GM18870 (cell line): ENCODE data around the gene BRCA2.

Experiments
- ATAC-seq: cut with Tn5 transposase; IDR thresholded peaks from one replicate; pipeline ENCODE4 v1.9.1; 2021; ENCODE audit warnings: moderate library complexity; ENCODE audit not compliant: unreplicated experiment

Gene BRCA2

DNA sequence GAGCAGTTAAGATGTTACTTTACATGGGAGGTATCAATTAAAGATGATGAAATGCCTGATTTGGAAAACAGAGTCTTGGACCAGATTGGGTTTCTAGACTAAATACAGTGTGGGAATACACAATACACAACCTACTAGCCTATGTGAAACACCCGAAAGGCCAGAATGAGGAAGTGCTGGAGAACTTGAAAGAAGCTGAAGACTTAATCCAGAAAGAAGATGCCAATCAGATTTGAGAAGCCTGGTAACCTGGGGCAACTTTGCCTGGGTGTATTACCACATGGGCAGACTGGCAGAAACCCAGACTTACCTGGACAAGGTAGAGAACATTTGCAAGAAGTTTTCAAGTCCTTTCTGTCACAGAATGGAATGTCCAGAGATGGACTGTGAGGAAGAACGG is 69.4 kb downstream of the BRCA2 start:
- no peak for ATAC-seq

GRCh38 chr13:32385410-32385809 is 70.1 kb downstream of the BRCA2 start:
- no peak for ATAC-seq

DNA sequence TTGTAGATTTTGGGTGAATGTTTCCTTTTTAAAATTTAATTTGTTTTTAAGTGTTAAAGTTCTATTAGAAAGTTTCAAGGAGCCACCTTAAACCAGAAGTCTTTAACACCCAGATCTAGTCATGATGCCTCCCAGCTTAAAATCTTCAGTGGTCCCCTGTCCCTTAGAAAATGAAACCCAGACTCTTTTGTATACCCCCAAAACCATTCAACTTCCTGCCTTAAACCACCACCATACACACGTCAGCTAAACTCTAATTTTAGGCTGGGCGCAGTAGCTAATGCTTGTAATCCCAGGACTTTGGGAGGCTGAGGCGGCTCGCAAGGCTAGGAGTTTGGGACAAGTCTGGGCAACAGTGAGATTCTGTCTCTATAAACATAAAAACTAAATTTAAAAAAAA is 74.7 kb downstream of the BRCA2 start:
- peak; percentile 58 for ATAC-seq

DNA sequence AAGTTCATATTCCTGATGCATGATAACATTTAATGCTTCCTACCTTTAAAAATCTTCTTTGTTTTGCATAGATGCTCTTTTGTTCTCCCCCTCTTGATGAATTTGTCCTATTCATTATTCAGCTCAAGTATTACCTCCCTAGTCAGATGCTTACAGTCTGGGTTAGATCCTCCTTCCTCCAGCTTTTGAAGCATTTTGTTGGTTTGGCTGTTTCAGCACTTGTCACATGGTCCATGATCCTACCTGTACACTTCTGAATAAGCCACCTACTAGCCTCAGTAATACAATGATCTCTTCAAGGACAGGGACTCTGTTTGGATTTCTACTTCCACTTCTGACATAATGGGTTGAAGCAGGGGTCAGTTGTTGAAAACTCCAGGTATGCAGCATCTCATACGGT is 75.2 kb downstream of the BRCA2 start:
- ATAC-seq, result no peak

DNA sequence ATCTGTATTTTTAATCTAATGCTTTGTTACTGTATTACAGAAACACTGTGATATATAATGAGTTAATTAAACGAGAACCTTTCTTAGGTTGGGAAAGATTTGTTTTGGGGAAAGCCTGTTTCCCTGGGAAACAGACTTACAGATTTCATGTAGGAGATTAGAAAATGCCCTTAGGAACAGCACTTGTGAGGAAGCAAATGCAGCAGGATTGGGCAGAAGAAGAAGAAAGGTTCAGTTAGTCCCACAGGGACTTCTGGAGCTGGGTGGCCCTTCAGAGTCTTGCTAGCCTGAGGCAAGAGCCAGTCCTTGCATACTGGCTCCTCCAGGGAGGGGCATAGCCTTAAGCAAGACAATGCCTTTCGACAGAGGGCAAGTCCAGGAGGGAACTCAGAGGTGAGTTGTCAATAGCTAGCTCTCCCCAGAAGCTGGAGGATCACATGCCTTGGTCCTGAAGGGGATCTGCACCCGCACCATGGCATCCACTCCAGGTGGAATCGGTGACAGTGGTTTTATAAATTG is 75.9 kb downstream of the BRCA2 start:
- no peak for ATAC-seq

- no peak for ATAC-seq
Measured at GRCh38 chr13:32403108-32403507, 87.8 kb downstream of the BRCA2 start.

DNA sequence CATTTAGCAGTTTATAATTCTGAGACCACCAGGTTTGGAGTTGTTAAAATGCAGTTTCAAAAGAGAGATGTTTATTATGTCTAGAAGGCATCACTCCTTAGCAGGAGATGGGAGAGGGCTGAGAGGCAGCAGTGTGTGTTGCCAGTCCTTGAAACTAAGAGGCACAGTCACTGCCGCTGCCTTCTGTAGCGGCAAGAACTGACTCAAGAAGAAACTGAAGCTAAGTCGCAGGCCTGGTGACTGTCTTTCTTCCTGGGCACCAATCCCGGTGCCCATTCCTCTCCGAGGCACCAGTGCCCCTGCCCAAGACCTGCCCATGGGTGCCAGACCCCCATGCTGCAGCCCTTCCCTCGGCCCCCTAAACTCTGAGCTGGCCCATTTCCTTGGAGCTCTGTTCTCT is 92.5 kb downstream of the BRCA2 start:
- no peak for ATAC-seq

- ATAC-seq, result no peak
Measured at GRCh38 chr13:32408296-32409000, 93.1 kb downstream of the BRCA2 start.

DNA sequence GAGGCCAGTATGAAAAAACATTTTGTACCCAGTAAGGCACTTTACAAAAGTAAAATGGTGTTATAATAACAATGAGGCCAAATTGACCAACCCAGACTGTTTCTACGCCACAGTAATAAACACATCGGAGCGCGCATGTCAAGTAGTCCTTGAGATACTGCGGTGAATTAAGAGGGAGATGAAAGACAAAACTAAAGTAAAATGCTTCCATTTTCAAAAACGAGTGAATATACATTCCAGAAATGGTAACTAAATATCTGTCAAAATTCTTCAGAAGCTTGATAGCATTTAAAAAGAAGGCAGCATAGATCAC is 93.6 kb downstream of the BRCA2 start:
- ATAC-seq, result no peak

- no peak for ATAC-seq
Measured at GRCh38 chr13:32409561-32410421, 94.5 kb downstream of the BRCA2 start.

DNA sequence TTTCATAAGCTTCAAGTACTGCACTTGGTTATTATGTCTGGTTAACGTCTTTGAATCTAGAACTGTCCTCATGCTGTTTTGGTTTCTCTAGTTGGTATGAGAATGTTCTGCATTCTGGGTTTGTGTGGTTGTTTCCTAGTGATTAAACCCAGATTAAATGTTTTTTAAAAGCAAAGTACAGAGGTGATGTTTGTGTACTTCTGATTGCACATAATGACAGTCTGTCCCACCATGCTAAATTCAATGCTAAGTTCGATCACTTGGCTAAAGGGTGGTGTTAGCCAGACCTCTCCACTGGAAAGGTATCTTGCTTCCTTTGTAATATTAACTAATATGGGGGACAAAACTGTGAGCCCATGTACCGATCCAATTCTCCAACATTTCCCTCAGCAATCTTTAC is 98.0 kb downstream of the BRCA2 start:
- ATAC-seq, result no peak

- no peak for ATAC-seq
Measured at GRCh38 chr13:32414580-32414979, 99.3 kb downstream of the BRCA2 start.

GRCh38 chr13:32415019-32415418 is 99.7 kb downstream of the BRCA2 start:
- ATAC-seq, result no peak

DNA sequence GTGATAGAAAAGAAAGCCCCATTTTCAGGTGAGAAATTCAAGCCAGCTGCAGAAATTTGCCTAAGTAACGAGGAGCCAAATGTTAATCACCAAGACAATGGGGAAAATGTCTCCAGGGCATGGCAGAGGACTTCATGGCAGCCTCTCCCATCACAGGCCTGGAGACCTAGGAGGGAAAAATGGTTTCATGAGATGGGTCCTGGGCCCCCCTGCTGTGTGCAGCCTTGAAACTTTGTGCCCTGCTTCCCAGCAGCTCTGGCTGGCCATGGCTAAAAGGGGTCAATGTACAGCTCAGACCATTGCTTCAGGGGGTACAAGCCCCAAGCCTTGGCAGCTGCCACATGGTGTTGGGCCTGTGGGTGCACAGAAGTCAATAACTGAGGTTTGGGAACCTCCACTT is 102.7 kb downstream of the BRCA2 start:
- ATAC-seq, result no peak

DNA sequence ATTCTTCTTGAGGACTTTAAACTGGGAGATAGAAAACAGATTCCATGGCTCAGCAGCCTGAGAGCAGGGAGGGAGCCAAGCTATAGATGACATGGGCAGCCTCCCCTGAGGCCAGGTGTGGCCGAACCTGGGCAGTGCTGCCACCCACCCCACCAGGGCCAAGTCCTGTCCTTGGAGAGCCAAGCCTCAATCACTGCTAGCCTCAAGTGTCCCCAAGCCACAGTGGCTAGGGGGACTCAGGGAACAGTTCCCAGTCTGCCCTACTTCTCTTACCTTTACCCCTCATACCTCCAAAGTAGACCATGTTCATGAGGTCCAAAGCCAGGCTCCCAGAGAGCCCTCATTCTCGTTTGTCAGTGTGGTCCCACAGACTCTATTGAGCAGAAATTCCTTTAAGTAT is 104.6 kb downstream of the BRCA2 start:
- no peak for ATAC-seq

- no peak for ATAC-seq
Measured at GRCh38 chr13:32423592-32423991, 108.3 kb downstream of the BRCA2 start.

- ATAC-seq, result no peak
Measured at GRCh38 chr13:32425158-32425557, 109.8 kb downstream of the BRCA2 start.

- peak; percentile 53 for ATAC-seq
Measured at GRCh38 chr13:32426191-32426989, 111.1 kb downstream of the BRCA2 start.

GRCh38 chr13:32426990-32427851 is 111.9 kb downstream of the BRCA2 start:
- ATAC-seq, result peak; percentile 3

DNA sequence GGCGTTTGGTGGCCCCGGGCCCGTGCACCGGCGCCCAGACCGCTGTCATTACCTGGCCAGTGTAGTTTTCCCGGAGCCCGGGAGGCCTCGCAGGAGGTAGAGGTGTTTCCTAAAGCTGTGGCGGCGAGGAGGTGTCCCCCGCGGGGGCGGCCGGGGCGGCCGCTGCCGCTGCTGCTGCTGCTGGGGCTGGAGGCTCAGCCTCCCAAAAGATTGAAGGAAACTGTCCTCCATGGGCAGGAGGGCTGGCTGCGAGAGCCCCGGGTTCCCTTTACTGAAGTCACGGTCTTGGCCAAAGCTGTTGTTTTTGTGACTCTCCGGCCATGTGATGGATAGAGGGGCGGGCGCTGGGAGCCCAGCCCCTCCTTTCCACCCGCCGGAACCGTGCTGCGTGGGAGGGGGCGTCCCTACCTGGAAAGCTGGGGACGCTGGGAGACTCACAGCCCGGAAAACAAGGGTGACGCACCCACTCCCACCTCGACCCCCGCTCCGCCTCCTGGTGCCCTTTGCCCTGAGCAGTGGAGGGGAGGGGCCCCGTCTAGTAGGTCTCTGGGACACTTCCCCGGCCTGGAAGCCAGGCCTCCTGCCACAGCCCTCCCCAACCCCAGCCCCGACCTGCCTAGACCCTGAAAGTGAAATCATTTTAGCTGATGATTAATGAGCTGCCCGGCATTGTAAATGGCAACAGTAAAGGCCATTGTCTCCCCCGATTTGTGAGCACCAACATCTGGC is 112.7 kb downstream of the BRCA2 start, which contains the start of gene N4BP2L1:
TSS of gene N4BP2L1 (minus strand) at position 279 of the 729 bp plus-strand sequence. CDS start at position 231, 48 bp downstream.
- peak; percentile 61 for ATAC-seq
